ENCODE results near the gene ZNF865. TPM values are rescaled to one million over a fixed set of nuclear protein-coding genes. Genes with fewer than 3 reads are reported as not detected.

Gene ZNF865
- total and polyA plus RNA-seq, 5 experiments from 2014 or later, result 0.22 to 24.4 (median 11.0) TPM; not detected in 1

DNA sequence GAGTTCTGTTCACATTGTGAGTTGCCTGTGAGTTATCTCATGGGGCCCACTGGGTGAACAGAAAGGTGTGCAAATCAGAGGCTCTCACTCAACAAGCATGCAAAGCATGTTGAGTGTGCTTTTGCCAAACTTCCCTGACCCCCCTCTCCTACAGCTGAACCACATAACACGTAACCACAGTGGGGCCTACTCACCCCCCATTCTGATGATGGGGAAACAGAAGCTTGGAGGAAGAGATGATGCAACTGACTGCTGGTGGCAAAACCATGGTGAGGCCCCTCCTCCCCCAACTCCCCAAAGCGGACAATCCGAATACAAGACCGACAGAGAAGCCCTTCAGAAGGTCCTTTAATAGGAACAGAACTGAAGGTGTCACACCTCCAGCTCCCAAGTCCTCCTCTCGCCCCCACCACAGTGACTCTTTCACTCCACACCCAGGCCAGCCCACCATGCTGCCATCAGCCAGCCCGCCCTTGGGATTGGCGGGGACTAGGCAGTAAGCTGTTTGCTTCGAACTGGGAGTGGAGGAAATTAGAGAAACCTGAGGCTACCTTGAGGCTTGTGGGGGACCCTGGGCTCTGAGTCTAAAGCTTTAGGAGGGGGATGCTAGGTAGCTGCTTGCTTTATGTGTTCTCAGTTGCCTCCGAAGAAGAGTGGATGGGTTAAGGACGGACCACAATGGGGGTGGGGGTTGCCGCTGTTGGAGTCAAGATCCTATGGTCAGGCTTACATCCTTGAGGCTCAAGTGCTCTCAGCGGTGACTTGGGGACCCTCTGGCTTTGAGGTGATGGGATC lies 15.2 kb downstream of the ZNF865 start:
- Mint-ChIP-seq H3K9me3 (peaks cover 0 to 2% (median 0%) of the 10 kb centered on the region in 9 donors), H3K36me3 (peaks cover 0 to 9% (median 6%) of the 10 kb centered on the region in 3 donors), H3K27ac (peak overlapping the region; percentile 58 to 93 (median 80)), H3K4me3 (peak overlapping the region in 9 of 10 donors; percentile 21 to 68 (median 60)), H3K4me1 (peaks cover 26 to 50% (median 48%) of the 10 kb centered on the region in 4 donors), H3K27me3 (no peaks in the 10 kb centered on the region)
- ATAC-seq (peak; percentile 35 to 44), DNase-seq (peak in 8 of 10 donors; percentile 41 to 77 (median 64))
- POLR2A ChIA-PET, result interaction anchor here (0.5 to 3.1 kb wide), 8 partner anchors 9 to 88 kb away, joined by 4 to 24 read pairs (median 4); partner anchors contain the start of genes FIZ1, U2AF2, ZNF524 and ZNF865

DNA sequence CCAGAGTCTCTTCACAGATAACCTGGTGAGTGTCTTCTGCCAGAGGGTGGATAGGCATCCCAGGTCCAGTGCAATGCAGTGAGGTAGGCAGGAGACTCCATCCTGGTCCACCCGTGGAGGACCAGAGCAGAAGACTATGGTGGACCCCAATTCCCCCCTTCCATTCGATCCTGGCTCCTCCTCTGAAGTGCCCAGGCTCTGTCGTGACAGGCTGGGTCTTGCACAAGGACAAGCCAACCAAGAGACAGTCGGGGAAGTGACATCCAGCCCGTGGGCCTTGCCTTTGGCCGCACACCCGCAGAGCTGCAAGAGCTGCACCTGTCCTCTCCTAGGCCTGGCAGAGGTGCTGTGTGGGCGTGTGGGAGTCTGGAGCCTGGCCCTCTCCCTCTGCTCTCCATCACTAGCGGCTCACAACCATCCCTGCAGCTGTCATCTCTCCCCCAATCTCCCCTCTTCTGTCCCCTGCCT lies 15.8 kb downstream of the ZNF865 start:
- Mint-ChIP-seq H3K27me3 (no peaks in the 10 kb centered on the region), H3K4me1 (peaks cover 26 to 54% (median 53%) of the 10 kb centered on the region in 4 donors), H3K36me3 (peaks cover 0 to 9% (median 6%) of the 10 kb centered on the region in 3 donors), H3K9me3 (peaks cover 0 to 2% (median 0%) of the 10 kb centered on the region in 9 donors), H3K27ac (peak overlapping the region in 9 of 10 donors; percentile 8 to 93 (median 83)), H3K4me3 (peak overlapping the region in 2 of 10 donors; percentile 51 to 60)
- ATAC-seq (no peak), DNase-seq (no peak)
- POLR2A ChIA-PET, result interaction anchor here (1.1 to 3.1 kb wide), 3 partner anchors 10 to 21 kb away, joined by 5 to 24 read pairs (median 13); partner anchors contain the start of genes FIZ1, ZNF524 and ZNF865

DNA sequence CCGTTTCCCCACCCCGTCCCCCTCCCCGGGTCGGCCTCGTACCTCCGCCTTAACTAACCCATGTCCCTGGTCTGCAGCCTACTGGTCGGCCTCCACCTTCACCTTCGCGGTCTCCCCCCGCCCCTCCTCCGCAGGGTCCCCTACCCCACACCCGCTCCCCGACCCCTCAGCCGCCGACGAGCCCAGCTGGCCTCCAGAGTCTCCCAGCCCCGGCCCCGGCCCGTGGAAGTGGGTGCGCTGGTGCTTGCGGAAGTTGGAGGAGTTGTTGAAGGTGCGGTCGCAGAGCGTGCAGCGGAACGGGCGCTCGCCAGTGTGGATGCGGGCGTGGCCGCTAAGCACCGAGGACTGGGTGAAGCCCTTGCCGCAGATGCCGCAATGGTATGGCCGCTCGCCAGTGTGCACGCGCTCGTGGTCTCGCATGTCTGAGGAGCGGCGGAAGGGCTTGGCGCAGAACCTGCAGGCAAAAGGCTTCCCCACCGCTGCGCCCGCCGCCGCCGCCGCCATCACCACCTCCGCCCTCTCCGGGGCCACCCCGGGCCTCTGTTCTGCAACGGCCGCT lies 16.3 kb downstream of the ZNF865 start:
- H3K4me1 Mint-ChIP-seq, result peaks cover 27 to 59% (median 58%) of the 10 kb centered on the region in 4 donors
- H3K9me3 Mint-ChIP-seq, result peaks cover 0 to 2% (median 0%) of the 10 kb centered on the region in 9 donors
- POLR2A ChIA-PET, result interaction anchor here (1.1 to 6.0 kb wide), 3 partner anchors 16 to 22 kb away, joined by 3 to 76 read pairs (median 13); partner anchors contain the start of genes FIZ1, ZNF524 and ZNF580
- no peaks in the 10 kb centered on the region for H3K27me3 Mint-ChIP-seq
- H3K27ac Mint-ChIP-seq, result peak overlapping the region in 3 of 10 donors; percentile 32 to 70 (median 51)
- DNase-seq (peak in 1 of 10 donors; percentile 56), ATAC-seq (no peak)
- no peak overlapping the region for H3K4me3 Mint-ChIP-seq
- peaks cover 0 to 8% (median 6%) of the 10 kb centered on the region in 3 donors for H3K36me3 Mint-ChIP-seq

DNA sequence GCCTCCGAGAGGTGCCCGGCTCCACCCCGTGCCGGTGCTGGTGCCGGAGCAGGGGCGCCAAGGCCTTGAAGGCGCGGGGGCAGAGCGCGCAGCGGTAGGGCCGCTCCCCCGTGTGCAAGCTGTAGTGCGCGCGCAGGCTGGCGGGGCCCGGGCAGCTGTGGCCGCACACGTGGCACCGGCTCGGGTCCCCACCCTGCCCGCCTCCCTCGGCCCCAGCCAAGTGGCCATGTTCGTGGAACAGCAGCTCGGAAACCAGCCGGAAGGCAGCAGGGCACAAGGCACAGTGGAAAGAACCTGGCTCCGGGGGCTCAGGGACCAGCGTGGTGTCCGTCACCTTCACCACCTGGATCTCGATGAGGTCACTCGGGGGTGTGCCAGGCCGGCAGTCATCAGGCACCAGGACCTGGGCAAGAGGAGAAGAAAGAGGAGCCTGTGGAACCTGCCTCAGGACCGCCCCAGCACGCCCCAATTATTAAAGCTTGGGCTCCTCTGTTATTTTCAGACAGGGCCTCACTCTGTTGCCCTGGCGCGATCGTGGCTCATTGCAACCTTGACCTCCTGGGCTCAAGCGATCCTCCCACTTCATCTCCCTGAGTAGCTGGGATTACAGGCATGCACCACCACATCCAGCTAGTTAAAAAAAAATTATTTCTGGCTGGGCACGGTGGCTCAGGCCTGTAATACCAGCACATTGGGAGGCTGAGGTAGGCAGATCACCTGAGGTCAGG lies 17.0 kb downstream of the ZNF865 start:
- ATAC-seq (no peak), DNase-seq (peak in 1 of 10 donors; percentile 56)
- Mint-ChIP-seq H3K27ac (no peak overlapping the region), H3K4me1 (peaks cover 29 to 63% (median 62%) of the 10 kb centered on the region in 4 donors), H3K27me3 (no peaks in the 10 kb centered on the region), H3K9me3 (peaks cover 0 to 2% (median 0%) of the 10 kb centered on the region in 9 donors), H3K36me3 (peaks cover 0 to 4% (median 3%) of the 10 kb centered on the region in 3 donors), H3K4me3 (no peak overlapping the region)
- POLR2A ChIA-PET, result interaction anchor here (0.8 to 6.0 kb wide), 6 partner anchors 11 to 148 kb away, joined by 3 to 76 read pairs (median 3); partner anchors contain the start of genes FIZ1, ZNF524, ZNF580 and ZNF865

DNA sequence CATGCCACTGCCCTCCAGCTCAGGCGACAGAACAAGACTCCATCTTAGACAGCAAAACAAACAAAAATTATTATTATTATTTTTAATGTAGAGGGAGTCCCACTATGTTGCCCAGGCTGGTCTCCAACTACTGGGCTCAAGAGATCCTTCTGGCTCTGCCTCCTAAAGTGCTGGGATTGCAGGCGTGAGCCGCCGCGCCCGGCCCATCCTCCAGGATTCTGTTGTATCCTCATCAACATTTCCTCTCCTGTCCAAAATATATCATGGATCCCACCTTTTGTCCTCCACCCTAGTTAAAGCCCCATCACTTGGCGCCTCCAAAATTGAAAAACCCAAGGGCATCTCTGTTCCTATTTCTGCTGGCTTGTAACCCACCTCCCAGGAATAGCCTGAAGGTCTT lies 17.7 kb downstream of the ZNF865 start:
- Mint-ChIP-seq H3K27me3 (no peaks in the 10 kb centered on the region), H3K27ac (peak overlapping the region in 6 of 10 donors; percentile 73 to 99 (median 98)), H3K36me3 (no peaks in the 10 kb centered on the region), H3K4me1 (peaks cover 28 to 67% (median 61%) of the 10 kb centered on the region in 4 donors), H3K9me3 (peaks cover 0 to 2% (median 0%) of the 10 kb centered on the region in 9 donors), H3K4me3 (peak overlapping the region in 4 of 10 donors; percentile 15 to 89 (median 53))
- ATAC-seq, result no peak
- POLR2A ChIA-PET, result interaction anchor here (0.8 to 6.0 kb wide), 6 partner anchors 12 to 149 kb away, joined by 3 to 76 read pairs (median 29); partner anchors contain the start of genes FIZ1, ZNF524, ZNF580 and ZNF865
- no peak for DNase-seq

DNA sequence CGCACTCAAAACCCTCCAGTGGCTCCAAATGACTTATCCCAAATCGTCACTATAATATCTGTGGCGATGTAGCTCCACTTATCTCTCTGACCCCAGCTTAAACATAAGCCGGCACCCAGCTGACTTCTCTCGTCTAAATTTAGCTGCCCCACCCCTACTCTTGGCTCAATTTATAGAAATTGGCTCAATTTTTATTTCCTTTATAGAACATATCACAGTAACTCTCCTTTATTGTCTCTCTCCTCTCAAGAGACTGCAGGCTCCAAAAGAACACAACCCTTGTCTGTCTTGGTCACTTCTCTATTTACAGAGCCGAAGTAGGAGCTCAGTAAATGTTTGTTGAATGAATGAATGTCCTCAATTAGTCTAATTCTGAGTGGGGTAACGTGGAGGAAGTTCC lies 18.1 kb downstream of the ZNF865 start:
- Mint-ChIP-seq H3K27me3 (no peaks in the 10 kb centered on the region), H3K36me3 (no peaks in the 10 kb centered on the region), H3K27ac (peak overlapping the region; percentile 43 to 99 (median 98)), H3K4me3 (peak overlapping the region in 8 of 10 donors; percentile 15 to 97 (median 88)), H3K9me3 (peaks cover 0 to 2% (median 0%) of the 10 kb centered on the region in 9 donors), H3K4me1 (peaks cover 27 to 67% (median 59%) of the 10 kb centered on the region in 4 donors)
- ATAC-seq, result no peak
- POLR2A ChIA-PET, result interaction anchor here (1.0 to 6.0 kb wide), 7 partner anchors 12 to 149 kb away, joined by 3 to 76 read pairs (median 13); partner anchors contain the start of genes FIZ1, U2AF2, ZNF524 and ZNF580
- DNase-seq, result no peak

DNA sequence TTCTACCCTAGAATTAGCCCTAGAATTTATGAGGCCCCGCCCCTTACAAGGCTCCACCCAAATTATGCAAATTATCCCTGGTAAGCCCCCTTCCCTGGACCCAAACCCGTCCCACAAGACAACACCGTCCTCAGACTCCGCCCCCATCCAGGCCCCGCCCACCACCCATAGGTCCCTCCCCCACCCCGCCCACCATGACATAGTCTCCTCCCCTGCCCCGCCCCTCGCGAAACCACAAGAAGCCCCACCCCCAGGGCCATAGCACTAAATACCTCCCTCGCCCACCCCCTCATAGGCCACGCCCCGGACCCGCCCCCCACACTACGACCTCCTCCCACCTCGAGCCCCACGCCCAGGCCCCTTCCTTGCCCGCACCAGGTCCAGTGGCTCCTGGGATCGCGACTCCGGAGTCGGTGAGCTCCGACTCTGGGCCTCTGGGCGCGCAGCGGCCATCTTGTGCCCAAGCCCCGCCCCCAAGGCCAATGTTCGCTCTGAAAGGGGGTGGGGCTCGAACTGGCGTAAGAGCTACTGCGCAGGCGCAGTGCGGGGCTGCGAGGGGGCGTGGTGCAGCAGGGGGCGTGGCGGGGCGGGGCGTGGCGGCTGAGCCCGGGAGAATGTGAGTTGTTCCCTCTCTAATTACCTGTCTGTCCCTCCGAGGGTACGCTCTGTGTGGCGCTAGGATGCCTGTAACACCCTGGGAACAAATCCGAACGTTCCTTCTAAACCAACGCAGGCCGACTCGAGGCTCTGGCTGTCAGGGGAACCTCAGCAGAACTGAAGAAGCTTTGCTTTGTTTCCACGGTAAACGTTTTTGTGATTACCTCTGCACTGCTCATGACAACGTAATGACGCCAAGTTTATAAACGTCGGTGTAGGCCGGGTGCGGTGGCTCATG lies 18.9 kb downstream of the ZNF865 start, which contains the start of gene ZNF784:
Gene ZNF784 (minus strand): TSS at position 458 of the 895 bp plus-strand sequence. CDS start 5 bp downstream, at position 453.
- peaks cover 0 to 2% (median 0%) of the 10 kb centered on the region in 9 donors for H3K9me3 Mint-ChIP-seq
- H3K27ac Mint-ChIP-seq, result peak within 1 kb of the TSS; percentile 81 to 99 (median 98)
- peak; percentile 87 to 97 (median 95) for DNase-seq
- POLR2A ChIA-PET, result interaction anchor here (0.6 to 6.0 kb wide), 15 partner anchors 9 to 370 kb away, joined by 3 to 76 read pairs (median 7); partner anchors contain the start of genes FIZ1, HSPBP1, ISOC2 and U2AF2
- peaks cover 26 to 65% (median 56%) of the 10 kb centered on the region in 4 donors for H3K4me1 Mint-ChIP-seq
- ATAC-seq, result peak; percentile 60
- H3K36me3 Mint-ChIP-seq, result no peaks in the 10 kb centered on the region
- H3K27me3 Mint-ChIP-seq, result no peaks in the 10 kb centered on the region
- H3K4me3 Mint-ChIP-seq, result peak within 1 kb of the TSS; percentile 85 to 97 (median 89)

DNA sequence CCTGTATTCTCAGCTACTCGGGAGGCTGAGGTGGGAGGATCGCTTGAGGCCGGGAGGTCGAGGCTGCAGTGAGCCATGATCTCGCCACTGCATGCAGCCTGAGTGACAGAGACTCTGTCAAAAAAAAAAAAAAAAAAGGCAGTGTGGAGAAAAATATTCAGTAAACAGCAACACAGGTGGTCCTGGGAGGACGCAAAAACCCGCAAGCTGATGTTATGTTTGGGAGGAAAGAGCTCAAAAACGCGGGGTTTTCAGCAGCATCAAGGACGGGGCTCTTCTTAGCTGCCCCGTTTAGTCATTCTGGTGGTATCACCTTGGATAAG lies 19.5 kb downstream of the ZNF865 start:
- H3K27me3 Mint-ChIP-seq, result no peaks in the 10 kb centered on the region
- POLR2A ChIA-PET, result interaction anchor here (0.7 to 6.0 kb wide), 14 partner anchors 8 to 345 kb away, joined by 3 to 76 read pairs (median 9); partner anchors contain the start of genes FIZ1, HSPBP1, ISOC2 and U2AF2
- no peaks in the 10 kb centered on the region for H3K36me3 Mint-ChIP-seq
- DNase-seq (no peak), ATAC-seq (no peak)
- H3K27ac Mint-ChIP-seq, result peak overlapping the region; percentile 81 to 99 (median 98)
- H3K4me1 Mint-ChIP-seq, result peaks cover 23 to 60% (median 50%) of the 10 kb centered on the region in 4 donors
- peaks cover 0 to 2% (median 0%) of the 10 kb centered on the region in 9 donors for H3K9me3 Mint-ChIP-seq
- H3K4me3 Mint-ChIP-seq, result peak overlapping the region; percentile 85 to 97 (median 89)

DNA sequence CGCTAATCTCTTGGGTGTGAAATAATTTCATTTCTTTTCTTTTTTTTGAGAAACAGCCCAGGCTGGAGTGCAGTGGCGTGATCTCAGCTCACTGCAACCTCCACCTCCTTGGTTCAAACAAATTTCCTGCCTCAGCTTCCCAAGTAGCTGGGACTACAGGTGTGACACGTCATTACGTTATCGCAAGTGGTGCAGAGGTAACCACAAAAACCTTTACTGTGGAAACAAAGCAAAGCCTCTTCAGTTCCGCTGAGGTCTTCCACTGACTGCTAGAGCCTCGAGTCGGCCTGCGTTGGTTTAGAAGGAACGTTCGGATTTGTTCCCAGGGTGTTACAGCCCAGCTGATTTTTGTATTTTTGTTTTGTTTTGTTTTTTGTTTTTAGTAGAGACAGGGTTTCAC lies 20.9 kb downstream of the ZNF865 start:
- Mint-ChIP-seq H3K4me3 (peak overlapping the region; percentile 54 to 89 (median 82)), H3K36me3 (no peaks in the 10 kb centered on the region), H3K27ac (peak overlapping the region; percentile 70 to 97 (median 94)), H3K27me3 (no peaks in the 10 kb centered on the region), H3K4me1 (peaks cover 16 to 47% (median 38%) of the 10 kb centered on the region in 4 donors), H3K9me3 (peaks cover 0 to 2% (median 0%) of the 10 kb centered on the region in 9 donors)
- peak; percentile 70 to 74 for ATAC-seq
- POLR2A ChIA-PET, result interaction anchor here (0.9 to 6.0 kb wide), 8 partner anchors 11 to 151 kb away, joined by 3 to 76 read pairs (median 12); partner anchors contain the start of genes FIZ1, ZNF524, ZNF580 and ZNF628
- DNase-seq, result peak in 8 of 10 donors; percentile 65 to 87 (median 82)

DNA sequence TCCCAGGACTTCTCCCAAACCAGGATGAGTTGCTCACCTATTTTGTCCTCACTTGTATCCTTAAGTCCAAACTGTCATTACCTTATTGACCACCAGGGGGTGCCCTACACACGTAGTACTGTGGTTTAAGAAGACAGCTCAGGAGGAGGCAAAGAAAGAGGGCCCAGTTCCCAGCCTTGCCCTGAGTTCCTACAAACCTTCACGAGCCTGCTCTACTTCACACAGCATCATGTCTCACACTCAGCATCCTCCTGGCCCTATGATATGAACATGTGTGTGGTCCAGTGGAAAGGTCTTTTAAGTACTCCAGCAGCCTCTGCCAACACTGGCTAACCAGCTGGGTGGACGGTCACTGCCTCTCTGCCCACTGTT lies 27.0 kb downstream of the ZNF865 start:
- Mint-ChIP-seq H3K4me1 (peaks cover 34 to 52% (median 46%) of the 10 kb centered on the region in 4 donors), H3K27ac (peak overlapping the region; percentile 6 to 93 (median 87)), H3K36me3 (peaks cover 3 to 12% (median 4%) of the 10 kb centered on the region in 3 donors), H3K9me3 (no peaks in the 10 kb centered on the region), H3K4me3 (peak overlapping the region in 8 of 10 donors; percentile 7 to 83 (median 34)), H3K27me3 (no peaks in the 10 kb centered on the region)
- DNase-seq (peak; percentile 66 to 97 (median 89)), ATAC-seq (peak; percentile 36 to 41)
- POLR2A ChIA-PET, result interaction anchor here (0.6 to 9.3 kb wide), 16 partner anchors 8 to 620 kb away, joined by 3 to 148 read pairs (median 5); partner anchors contain the start of genes CCDC106, FIZ1, U2AF2 and ZNF524
